ENCODE results near the gene ZPR1.

Gene ZPR1

DNA sequence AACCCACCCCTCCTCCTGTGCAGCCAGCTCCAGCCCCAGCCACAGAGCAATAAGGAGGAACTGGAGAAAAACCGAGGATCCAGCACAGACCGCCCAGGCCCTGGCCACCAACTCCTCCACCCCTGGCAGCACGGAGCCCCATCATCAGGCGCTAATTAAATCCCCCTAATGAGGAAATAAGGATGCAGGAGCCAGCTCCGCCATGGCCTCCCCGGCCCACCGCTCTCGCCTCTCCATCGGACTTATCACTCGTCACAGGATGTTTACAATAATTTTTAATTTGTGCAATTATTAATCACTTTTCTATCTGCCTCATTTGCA lies 57.6 kb downstream of the ZPR1 start:
- Histone ChIP-seq H3K4me1 (no peaks in the 10 kb centered on the region), H3K27ac (no peak overlapping the region), H3K79me2 (no peaks in the 10 kb centered on the region), H3K9ac (no peak overlapping the region), H3K4me3 (ENCODE audit: low read depth, low read length) (no peak overlapping the region), H3K27me3 (ENCODE audit: control insufficient read depth, insufficient read depth, low read length) (no peaks in the 10 kb centered on the region), H3K36me3 (ENCODE audit: control insufficient read depth, insufficient read depth, low read length) (no peaks in the 10 kb centered on the region), H2AFZ (no peak overlapping the region), H3K9me3 (ENCODE audit: control insufficient read depth, low read length) (no peaks in the 10 kb centered on the region), H3K4me2 (ENCODE audit: low read length) (no peak overlapping the region)
- TF ChIP-seq CTCF (IDR thresholded peaks at IDR 0.05) = no peak

- Histone ChIP-seq H3K4me3 (ENCODE audit: low read depth, low read length) (no peak overlapping the region), H3K9me3 (ENCODE audit: control insufficient read depth, low read length) (no peaks in the 10 kb centered on the region), H3K36me3 (ENCODE audit: control insufficient read depth, insufficient read depth, low read length) (no peaks in the 10 kb centered on the region), H3K27ac (no peak overlapping the region), H3K27me3 (ENCODE audit: control insufficient read depth, insufficient read depth, low read length) (no peaks in the 10 kb centered on the region), H3K79me2 (no peaks in the 10 kb centered on the region), H3K4me2 (ENCODE audit: low read length) (no peak overlapping the region), H3K4me1 (no peaks in the 10 kb centered on the region), H3K9ac (no peak overlapping the region), H2AFZ (no peak overlapping the region)
- TF ChIP-seq CTCF (IDR thresholded peaks at IDR 0.05) = no peak
Measured at GRCh38 chr11:116729501-116730240, 58.2 kb downstream of the ZPR1 start.

GRCh38 chr11:116727990-116728389 lies 59.8 kb downstream of the ZPR1 start:
- Histone ChIP-seq H3K36me3 (ENCODE audit: control insufficient read depth, insufficient read depth, low read length) (no peaks in the 10 kb centered on the region), H3K9ac (no peak overlapping the region), H3K4me3 (ENCODE audit: low read depth, low read length) (no peak overlapping the region), H3K79me2 (no peaks in the 10 kb centered on the region), H3K9me3 (ENCODE audit: control insufficient read depth, low read length) (no peaks in the 10 kb centered on the region), H3K4me2 (ENCODE audit: low read length) (no peak overlapping the region), H3K4me1 (no peaks in the 10 kb centered on the region), H3K27me3 (ENCODE audit: control insufficient read depth, insufficient read depth, low read length) (no peaks in the 10 kb centered on the region), H2AFZ (no peak overlapping the region), H3K27ac (no peak overlapping the region)
- no peak for TF ChIP-seq CTCF (IDR thresholded peaks at IDR 0.05)

DNA sequence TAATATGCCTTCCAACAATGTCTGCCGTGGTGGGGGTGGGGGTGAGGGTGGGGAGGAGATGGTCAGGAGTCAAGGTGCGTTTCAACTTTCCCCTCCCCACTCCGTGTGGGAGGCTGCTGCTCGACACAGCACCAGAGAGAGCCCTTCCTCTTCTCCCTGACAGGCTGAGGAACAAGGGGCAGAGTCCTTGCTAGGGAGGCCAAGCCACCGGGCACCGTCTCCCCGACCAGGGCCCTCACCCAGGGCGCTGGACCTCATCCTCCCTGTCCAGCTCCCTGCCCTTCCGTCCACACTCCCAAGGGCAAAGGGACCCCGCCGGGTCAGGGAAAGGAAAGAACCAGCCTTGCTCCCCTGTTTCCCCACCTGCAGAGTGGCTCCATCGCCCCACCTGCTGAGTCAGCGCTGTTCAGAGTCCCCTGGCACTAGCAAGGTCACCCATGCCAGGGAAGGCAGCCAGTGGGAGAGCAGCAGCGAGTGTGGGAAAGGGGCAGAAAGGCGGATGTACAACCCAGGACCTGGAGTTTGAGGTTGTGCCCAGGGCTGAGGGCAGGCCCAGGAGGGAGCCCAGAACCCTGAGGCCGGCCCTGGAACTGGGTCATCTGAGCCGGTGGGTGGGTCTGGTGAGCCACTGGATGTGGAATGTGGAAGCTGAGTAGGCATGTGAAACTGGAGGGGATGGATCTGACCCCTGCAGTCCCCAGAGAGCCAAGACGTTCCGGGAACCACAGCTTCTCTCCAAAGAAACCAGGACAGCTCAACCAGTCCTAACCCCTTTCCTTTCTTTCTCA lies 62.2 kb downstream of the ZPR1 start:
- Histone ChIP-seq H3K9ac (no peak overlapping the region), H3K79me2 (no peaks in the 10 kb centered on the region)

More for the DNA sequence above, 62.2 kb downstream of the ZPR1 start:
- no peak for TF ChIP-seq CTCF (IDR thresholded peaks at IDR 0.05)
- H2AFZ ChIP-seq = no peak overlapping the region
- no peaks in the 10 kb centered on the region for H3K27me3 ChIP-seq (ENCODE audit: control insufficient read depth, insufficient read depth, low read length)
- H3K9me3 ChIP-seq (ENCODE audit: control insufficient read depth, low read length) = no peaks in the 10 kb centered on the region
- no peaks in the 10 kb centered on the region for H3K36me3 ChIP-seq (ENCODE audit: control insufficient read depth, insufficient read depth, low read length)
- H3K4me3 ChIP-seq (ENCODE audit: low read depth, low read length) = no peak overlapping the region
- no peaks in the 10 kb centered on the region for H3K4me1 ChIP-seq
- no peak overlapping the region for H3K27ac ChIP-seq
- H3K4me2 ChIP-seq (ENCODE audit: low read length) = no peak overlapping the region
